ENCODE data around the gene PCDHA3. TPM values are rescaled to one million over a fixed set of nuclear protein-coding genes. Genes with fewer than 3 reads are reported as not detected.

The PCDHA3 gene
- 0.32 and 0.61 TPM in 2 replicates for total RNA-seq

GRCh38 chr5:140800816-140801493, at the start of gene PCDHA3:
Gene PCDHA3 (plus strand): TSS chr5:140801057.

DNA sequence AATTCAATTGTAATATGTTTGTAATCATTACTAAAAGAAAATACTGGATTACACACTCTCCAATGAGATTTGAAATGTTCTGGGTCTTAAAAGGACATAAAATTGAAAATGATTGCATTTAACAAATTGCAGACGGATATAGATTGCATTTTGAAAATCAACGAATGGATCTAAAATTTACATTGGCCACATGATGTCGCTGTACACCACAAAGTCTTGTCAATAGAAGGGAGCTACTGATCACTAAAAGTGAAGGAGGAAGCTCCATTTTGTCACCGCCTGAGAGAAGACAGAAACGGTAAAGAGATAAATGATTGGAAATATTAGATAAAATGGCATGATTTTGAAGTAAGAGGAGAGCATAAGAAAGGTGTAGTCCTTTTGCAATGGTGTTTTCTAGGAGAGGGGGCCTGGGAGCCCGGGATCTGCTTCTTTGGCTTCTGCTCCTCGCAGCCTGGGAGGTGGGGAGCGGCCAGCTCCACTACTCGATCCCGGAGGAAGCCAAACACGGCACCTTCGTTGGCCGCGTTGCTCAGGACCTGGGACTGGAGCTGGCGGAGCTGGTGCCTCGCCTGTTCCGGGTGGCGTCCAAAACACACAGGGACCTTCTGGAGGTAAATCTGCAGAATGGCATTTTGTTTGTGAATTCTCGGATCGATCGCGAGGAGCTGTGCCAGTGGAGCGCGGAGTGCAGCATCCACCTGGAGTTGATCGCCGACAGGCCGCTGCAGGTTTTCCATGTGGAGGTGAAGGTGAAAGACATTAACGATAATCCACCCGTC, 14.8 kb upstream of the PCDHA3 start, which contains the start of gene PCDHA1:
PCDHA1 (plus strand) TSS at position 236 of the 782 bp plus-strand sequence.

DNA sequence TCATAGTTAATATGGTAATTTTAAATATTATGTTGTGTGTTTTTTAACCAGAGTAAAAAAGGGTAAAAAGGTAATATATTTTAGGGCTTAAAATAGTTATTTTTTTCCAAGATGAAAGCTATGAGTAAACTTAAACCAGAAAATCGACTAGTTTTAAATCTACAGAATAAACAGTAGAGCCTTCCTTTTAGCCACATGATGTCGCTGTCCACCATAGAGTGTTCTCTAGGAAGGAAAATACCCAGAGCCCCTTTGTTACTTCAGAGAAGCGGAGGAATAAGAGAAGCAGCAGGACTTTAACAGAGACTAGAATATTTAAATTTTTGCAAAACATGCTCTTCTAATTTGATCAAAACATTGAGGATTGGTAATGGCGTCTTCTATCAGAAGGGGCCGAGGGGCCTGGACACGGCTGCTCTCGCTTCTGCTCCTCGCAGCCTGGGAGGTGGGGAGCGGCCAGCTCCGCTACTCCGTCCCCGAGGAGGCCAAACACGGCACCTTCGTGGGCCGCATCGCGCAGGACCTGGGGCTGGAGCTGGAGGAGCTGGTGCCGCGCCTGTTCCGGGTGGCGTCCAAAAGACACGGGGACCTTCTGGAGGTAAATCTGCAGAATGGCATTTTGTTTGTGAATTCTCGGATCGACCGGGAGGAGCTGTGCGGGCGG, 6.1 kb upstream of the PCDHA3 start, which contains the start of gene PCDHA2:
PCDHA2 (plus strand) TSS at position 258 of the 664 bp plus-strand sequence.

GRCh38 chr5:140806834-140807775, 6.2 kb downstream of the PCDHA3 start, which contains the start of gene PCDHA4:
Gene PCDHA4 (plus strand): TSS chr5:140807068.

DNA sequence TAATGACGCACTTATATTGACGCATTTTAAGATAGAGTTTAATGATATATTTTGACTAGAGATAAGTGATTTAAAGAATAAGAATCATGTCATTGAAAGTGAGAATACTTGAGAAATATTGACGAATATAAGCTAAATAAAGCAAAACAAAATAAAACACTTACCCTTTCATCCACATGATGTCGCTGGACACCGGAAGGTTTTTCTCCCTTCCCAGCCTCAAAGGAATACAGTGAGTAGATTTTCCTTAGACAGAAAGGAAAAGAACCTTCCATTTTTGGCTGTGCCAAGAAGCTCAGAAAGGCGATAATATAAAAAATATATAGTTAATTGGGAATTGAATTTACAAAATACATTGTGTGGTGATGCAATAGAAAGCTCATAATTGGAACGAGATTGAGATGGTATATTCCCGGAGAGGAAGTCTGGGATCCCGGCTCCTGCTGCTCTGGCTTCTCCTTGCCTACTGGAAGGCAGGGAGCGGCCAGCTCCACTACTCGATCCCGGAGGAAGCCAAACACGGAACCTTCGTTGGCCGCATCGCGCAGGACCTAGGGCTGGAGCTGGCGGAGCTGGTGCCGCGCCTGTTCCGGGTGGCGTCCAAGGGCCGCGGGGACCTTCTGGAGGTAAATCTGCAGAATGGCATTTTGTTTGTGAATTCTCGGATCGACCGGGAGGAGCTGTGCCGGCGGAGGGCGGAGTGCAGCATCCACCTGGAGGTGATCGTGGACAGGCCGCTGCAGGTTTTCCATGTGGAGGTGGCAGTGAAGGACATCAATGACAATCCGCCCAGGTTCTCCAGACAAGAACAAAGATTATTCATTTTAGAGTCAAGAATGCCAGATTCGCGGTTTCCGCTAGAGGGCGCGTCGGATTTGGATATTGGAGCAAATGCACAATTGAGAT, 20.8 kb downstream of the PCDHA3 start, which contains the start of gene PCDHA5:
PCDHA5 (plus strand) TSS at position 239 of the 906 bp plus-strand sequence.

GRCh38 chr5:140827704-140828361, 27.0 kb downstream of the PCDHA3 start, which contains the start of gene PCDHA6:
Gene PCDHA6 (plus strand): TSS chr5:140827960. CDS start chr5:140828092, 132 bp downstream.

DNA sequence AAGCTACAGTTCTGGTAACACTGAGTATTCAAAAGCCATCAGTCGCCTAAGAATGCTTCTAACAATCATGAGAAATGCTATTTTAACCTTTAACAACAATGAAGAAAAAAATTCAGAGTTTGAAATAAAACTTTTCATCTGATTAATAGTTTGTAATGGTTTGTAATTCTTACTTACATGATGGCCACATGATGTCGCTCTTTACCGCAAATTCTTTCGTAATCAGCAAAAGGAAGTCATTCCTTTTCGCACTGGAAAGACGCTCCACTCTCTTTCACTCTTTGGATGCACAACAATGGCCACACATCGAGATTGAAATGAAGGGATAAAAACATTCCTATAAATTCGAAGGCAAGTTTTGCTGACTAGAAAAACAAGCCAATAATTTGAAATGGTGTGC, 33.1 kb downstream of the PCDHA3 start, which contains the start of gene PCDHA7:
PCDHA7 (plus strand) TSS at position 277 of the 400 bp plus-strand sequence; CDS start at position 392, 115 bp downstream.

GRCh38 chr5:140840978-140841962, 40.4 kb downstream of the PCDHA3 start, which contains the start of gene PCDHA8:
Gene PCDHA8 (plus strand): TSS chr5:140841187. CDS start chr5:140841322, 135 bp downstream.

GRCh38 chr5:140848139-140849102, 47.6 kb downstream of the PCDHA3 start, which contains the start of gene PCDHA9:
Gene PCDHA9 (plus strand): TSS chr5:140848382. CDS start chr5:140848496, 114 bp downstream.

Other genes starting within 250 kb of the PCDHA3 start
- gene SRA1, start 243.6 kb upstream of the PCDHA3 start, total RNA-seq: 29.0 and 31.2 TPM in 2 replicates
- 20.1 and 24.2 TPM in 2 replicates for gene APBB3, start 236.5 kb upstream of the PCDHA3 start, total RNA-seq
- 21.1 and 28.9 TPM in 2 replicates for gene SLC35A4, start 236.2 kb upstream of the PCDHA3 start, total RNA-seq
- 2.8 and 6.3 TPM in 2 replicates for gene CD14, start 167.9 kb upstream of the PCDHA3 start, total RNA-seq
- gene TMCO6, start 161.6 kb upstream of the PCDHA3 start, total RNA-seq: 10.5 and 12.5 TPM in 2 replicates
- gene NDUFA2, start 153.4 kb upstream of the PCDHA3 start, total RNA-seq: 14.1 and 22.2 TPM in 2 replicates
- 54.7 and 68.2 TPM in 2 replicates for gene IK, start 153.2 kb upstream of the PCDHA3 start, total RNA-seq
- 29.0 and 34.4 TPM in 2 replicates for gene WDR55, start 136.2 kb upstream of the PCDHA3 start, total RNA-seq
- gene DND1, start 127.5 kb upstream of the PCDHA3 start, total RNA-seq: 0.24 and 0.49 TPM in 2 replicates
- gene HARS1, start 109.7 kb upstream of the PCDHA3 start, total RNA-seq: 46.7 and 49.7 TPM in 2 replicates
- 22.2 and 23.5 TPM in 2 replicates for gene HARS2, start 109.6 kb upstream of the PCDHA3 start, total RNA-seq
- gene ZMAT2, start 100.6 kb upstream of the PCDHA3 start, total RNA-seq: 24.3 and 24.4 TPM in 2 replicates
- under 0.01 TPM in 1 of 2 replicates, not detected in the other for gene PCDHA1, start 14.9 kb upstream of the PCDHA3 start, total RNA-seq
- 0.12 and 0.16 TPM in 2 replicates for gene PCDHA2, start 6.2 kb upstream of the PCDHA3 start, total RNA-seq
- gene PCDHA4, start 6.0 kb downstream of the PCDHA3 start, total RNA-seq: 0.49 and 1.1 TPM in 2 replicates
- 0.16 and 0.24 TPM in 2 replicates for gene PCDHA5, start 20.6 kb downstream of the PCDHA3 start, total RNA-seq
- gene PCDHA6, start 26.9 kb downstream of the PCDHA3 start, total RNA-seq: 1.1 and 2.1 TPM in 2 replicates
- 0.36 and 0.49 TPM in 2 replicates for gene PCDHA7, start 33.2 kb downstream of the PCDHA3 start, total RNA-seq
- 0.16 and 0.24 TPM in 2 replicates for gene PCDHA8, start 40.1 kb downstream of the PCDHA3 start, total RNA-seq
- 0.16 and 0.36 TPM in 2 replicates for gene PCDHA9, start 47.3 kb downstream of the PCDHA3 start, total RNA-seq
- gene PCDHA10, start 54.8 kb downstream of the PCDHA3 start, total RNA-seq: 0.32 and 0.85 TPM in 2 replicates
- 0.24 and 0.49 TPM in 2 replicates for gene PCDHA11, start 67.9 kb downstream of the PCDHA3 start, total RNA-seq
- 0.16 and 0.36 TPM in 2 replicates for gene PCDHA12, start 74.3 kb downstream of the PCDHA3 start, total RNA-seq
- gene PCDHA13, start 81.1 kb downstream of the PCDHA3 start, total RNA-seq: 0.32 and 0.36 TPM in 2 replicates
- 0.36 and 0.49 TPM in 2 replicates for gene PCDHAC1, start 125.2 kb downstream of the PCDHA3 start, total RNA-seq
- gene PCDHAC2, start 165.4 kb downstream of the PCDHA3 start, total RNA-seq: 0.73 and 1.8 TPM in 2 replicates